HG02610 (cell line): ENCODE results near the gene FAM53B.

Source experiments
- ATAC-seq: cut with Tn5 transposase; IDR thresholded peaks from one replicate; pipeline ENCODE4 v1.9.1; 2021; ENCODE audit warnings: mild to moderate bottlenecking, moderate library complexity; ENCODE audit not compliant: unreplicated experiment

The FAM53B gene

GRCh38 chr10:124666494-124666893, 77.7 kb downstream of the FAM53B start:
- ATAC-seq = no peak

DNA sequence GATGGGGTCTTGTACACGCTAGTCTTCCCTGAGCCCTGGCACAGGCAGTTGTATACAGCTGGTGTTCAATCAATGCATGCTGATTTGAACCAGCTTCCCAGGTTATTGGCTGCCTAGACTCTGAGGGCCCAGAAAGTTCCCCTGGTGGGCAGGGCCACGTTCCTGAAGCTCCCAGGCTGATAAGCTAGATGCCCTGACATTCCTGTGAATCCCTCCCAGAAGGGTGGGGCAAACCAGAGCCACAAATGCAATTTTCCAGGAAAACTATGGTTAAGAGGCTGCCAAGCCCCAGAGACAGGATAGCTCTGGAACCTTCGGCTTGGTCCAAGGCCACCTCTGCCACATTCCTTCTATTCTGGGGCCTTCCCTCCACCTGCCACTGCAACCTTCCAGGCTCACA, 78.2 kb downstream of the FAM53B start:
- no peak for ATAC-seq

- no peak for ATAC-seq
Measured at GRCh38 chr10:124665558-124665957, 78.6 kb downstream of the FAM53B start.

DNA sequence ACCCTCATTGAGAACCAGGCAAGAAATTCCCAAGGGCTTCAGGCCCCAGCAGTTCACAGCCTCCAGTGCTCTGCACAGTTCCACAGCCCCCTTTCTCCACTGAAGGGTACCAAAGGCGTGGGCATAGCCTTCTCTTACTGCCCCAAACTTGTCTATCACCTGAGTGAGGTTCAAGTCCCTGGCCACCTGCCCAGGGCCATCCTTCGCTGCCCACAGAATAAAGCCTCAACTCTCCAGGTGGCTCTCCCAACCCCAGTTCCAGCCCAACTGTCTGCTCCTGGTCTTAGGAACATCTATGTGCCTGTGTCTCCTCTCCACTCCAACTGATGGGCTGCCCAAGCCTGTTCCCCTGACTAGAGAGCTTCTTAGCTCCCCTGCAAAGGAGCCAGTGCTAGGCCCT, 79.1 kb downstream of the FAM53B start:
- no peak for ATAC-seq

GRCh38 chr10:124663766-124664360, 80.3 kb downstream of the FAM53B start:
- no peak for ATAC-seq

DNA sequence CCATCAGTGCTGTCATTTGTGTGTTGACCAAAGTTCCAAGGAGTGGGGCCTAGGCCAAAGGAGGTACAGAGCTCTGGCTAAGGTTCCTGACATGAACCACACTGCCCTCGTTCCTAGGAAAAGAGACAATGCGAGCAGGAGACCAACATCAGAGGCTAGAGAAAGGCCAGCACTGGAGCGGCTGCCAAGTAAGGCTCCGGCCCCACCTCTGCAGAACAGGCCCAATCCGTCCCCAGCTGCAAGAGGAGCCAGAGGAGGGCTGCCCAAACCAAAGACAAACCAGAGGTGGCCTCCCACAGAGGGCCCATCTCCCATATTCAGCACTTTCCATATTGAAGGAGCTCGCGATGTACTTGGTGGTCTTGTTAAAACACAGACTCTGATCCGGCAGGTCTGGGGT, 81.0 kb downstream of the FAM53B start:
- no peak for ATAC-seq

- ATAC-seq = no peak
Measured at GRCh38 chr10:124661660-124662180, 82.5 kb downstream of the FAM53B start.

DNA sequence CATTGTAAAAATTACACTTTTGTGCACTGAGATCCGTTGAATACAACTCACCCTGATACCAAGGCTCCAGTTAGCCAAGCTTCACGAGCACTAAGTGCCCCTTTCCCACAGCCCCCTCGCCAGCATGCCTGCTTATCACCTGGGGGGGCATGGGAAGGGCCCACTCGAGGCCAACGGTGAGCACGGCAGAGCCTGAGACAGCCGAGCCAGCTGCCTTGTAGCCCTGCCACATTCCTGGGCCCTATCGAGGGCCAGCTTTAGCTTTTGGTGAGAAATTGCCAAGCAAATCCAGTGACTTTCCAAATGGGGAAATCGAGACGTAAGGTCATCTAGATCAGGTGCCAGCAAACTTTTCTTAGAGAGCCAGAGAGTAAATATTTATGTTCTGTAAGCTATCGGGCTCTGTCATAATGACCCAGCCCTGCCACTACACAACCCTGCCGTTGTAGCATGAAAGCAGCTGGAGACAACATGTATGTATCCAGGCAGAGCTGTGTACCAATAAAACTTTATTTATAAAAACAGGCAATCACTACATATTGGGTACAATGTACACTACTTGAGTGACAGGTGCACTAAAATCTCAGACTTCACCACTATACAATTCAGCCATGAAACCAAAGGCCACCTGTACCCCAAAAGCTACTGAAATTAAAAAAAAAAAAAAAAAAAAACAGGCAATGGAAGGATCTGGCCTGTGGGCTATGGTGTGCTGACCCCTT, 83.6 kb downstream of the FAM53B start:
- no peak for ATAC-seq

DNA sequence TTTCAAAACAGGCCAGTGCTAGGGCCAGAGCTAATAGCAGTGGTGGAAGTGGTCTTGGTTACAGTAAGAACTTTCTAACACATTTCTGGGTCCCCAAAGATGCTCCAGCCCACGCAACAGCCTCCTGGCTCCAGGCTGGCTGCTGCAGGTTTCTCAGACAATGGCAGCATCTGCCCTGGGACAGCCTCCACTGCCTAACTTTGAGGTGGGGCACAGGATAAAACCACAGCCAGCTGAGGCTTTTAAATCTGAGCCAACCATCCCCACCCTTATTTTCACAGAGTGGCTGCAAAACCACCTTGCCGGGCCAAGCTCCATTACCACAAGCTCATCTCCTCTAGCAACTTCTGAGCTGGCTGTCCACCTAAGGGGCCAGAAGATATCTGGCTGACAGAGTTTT, 84.8 kb downstream of the FAM53B start:
- ATAC-seq = no peak

DNA sequence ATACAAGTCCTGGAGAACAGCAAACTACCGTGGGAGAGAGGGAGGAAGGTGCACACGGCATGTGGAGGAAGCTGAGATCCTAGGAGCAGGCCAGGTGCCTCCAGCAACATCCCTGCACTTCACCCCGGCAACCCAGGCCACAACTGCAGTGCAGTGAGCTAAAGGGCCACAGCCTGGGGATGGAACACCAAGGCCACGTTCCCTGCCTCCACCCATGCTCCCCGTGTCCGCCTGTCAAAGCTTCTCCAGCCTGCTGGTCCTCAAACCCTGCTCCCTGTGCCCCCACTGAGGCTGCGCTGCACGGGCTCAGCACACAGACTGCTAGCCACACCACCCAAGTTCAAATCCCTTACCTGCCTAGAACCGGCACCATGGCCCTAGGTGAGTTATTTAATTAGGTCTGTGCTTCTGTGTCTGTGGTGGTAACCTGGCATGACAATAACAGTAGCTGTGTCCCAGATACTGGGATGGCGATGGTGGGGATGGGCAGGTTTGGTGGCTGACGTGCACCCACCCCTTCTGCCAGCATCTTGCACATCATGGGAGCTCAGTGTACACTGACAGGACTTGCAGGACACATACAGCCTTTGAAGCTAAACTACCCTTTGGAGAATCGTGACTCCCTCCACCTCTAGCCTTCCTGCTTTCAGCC, 85.5 kb downstream of the FAM53B start:
- ATAC-seq = no peak

GRCh38 chr10:124657806-124658205, 86.4 kb downstream of the FAM53B start:
- no peak for ATAC-seq

DNA sequence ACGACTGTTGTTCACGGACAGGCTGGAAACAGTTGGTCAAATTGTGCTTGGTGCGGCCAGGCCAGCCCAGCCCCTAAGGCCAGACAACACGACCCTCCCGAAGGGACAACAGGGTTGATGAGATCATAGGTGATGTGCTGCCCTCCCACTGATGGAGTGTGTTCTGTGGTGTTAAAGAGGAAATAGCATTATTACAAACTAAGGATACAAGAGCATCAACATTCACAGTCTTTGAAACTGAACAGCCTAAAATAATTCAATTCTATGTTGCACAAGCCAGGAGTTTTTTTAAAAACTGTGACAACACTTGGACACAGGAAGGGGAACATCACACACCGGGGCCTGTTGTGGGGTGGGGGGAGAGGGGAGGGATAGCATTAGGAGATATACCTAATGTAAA, 87.6 kb downstream of the FAM53B start:
- no peak for ATAC-seq

DNA sequence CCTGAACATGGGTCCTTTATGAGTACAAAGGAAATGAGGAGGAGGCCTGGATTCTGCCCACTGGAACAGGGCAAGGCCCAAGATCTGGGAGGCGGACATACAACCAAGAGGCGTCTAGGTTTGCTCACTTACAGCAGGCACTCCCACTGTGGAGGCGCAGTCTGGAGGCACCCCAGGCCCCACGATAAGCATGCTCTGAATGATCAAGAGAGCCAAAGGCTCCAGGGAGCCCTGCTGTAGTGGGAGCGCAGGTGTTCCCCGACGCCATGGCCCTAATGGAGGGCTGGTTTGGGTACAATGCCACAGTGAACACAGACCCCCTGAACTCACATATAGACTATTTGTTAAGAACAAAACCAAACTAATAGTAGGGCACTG, 88.1 kb downstream of the FAM53B start:
- ATAC-seq = no peak

DNA sequence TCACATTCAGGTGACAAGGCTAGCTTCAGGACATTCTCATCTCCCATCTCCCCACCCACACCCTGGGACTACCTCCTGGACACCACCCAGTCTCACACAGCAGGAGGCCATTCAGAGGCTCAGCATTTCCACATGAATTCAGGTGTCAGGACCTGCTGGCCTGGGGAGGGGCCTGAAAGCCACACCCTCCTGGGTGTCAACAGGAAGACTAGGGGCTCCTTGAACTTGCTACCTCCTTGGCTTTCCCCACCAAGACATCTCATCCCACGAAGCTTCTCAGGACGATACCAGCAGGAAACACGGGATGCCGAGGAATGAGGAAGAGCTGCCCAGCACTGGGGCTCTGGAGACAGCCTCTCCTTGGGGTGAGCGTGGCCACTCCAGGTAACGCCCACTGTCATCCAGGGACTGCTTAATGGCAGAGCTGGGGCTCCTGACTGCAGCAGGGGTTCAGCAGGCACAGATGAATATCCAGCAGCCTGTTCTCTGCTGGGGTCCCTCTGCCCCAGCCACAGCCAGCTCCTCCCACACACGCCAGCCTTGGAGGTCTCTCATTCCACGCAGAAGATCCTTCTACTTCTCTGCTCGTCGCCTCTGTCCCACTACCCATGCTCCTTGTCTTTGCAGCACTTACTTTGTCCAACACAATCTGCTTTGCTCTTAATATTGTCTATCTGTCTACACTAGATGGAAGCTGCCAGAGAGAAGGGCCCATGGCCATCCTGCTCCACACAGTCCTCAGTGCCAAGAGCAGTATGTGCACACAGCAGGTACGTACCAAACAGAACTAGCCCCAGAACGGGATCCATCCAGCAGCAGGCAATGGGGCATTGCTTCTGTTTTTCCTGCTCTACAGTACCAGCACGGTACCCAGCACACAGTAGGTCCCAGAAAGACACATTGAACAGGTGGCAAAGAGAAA, 88.7 kb downstream of the FAM53B start:
- no peak for ATAC-seq

DNA sequence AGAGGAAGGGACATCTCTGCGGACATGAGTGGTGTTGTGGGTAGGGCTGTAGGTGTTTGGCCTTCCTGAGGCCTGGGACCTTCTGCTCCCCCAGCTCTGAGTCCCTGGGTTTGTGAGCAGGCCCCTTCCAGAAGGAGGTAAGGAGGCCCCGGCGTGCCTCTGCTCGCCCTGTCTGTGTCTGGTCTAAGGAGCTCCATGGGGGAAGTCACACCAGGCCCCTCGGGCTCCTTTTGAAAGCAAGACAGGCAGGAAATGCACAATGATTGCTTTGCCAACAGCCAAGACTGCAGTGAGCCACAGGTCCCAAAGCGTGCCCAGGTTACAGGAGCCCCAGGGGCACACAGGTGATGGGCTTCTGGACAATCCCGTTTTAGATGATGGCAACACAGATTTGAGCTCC, 89.5 kb downstream of the FAM53B start:
- no peak for ATAC-seq

GRCh38 chr10:124653811-124654651, 90.1 kb downstream of the FAM53B start:
- ATAC-seq = no peak

DNA sequence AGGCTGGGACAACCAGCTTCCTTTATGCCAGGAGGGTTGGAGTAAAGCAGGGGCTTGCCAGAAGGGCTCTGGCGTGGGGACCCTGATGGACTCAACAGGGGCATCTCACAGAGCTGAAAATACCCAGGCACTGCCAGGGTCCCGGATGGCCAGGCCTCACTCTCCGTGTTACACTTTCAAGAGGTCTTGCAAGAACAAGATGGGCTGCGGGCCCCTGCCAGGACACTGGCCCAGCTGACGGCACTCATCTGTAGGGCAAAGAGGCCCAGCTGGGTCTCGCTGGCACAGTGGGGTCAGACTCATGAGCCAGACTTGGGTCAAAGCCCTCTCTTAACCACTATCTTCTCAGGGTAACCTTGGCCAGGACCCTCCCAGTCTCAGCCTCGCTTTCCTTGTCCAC, 90.9 kb downstream of the FAM53B start:
- no peak for ATAC-seq

DNA sequence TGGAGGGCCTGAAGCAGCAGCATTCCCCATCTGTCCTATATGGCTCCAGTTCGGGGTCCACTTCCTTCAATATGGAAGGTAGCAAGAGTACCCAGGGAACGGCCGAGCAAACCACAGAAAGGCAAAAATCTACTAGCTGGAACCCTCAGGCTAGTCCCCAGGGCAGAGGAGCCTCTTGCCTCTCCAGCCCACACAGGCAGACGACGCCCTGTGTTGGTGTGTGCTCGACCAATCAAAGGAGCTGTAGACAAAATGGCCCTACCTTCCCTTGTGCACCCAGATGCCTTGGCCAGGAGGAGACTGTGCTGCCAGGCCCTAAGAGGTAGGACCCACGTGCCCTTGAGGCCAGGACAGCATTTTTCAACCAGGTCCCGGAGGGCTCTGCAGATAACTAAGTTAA, 91.5 kb downstream of the FAM53B start:
- no peak for ATAC-seq

DNA sequence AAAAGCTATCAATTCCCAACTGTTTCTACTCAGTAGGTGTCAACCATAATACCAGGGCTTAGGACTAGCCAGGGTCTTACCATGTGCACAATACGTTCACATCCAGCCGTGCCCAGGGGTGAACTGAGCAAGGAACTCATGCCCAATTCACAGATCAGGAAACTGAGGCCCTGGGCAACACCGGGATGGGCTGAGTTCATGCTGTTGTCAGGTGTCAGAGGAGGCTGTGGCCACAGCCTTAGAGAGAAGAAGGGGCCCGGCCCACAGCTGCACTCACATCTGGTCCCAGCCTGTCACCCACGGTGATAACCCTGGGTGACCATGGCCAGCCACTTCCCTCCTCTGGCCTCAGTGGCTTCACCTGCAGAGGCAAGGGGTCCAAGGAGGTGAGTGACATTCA, 92.0 kb downstream of the FAM53B start:
- ATAC-seq = no peak

- ATAC-seq = no peak
Measured at GRCh38 chr10:124651402-124651891, 92.7 kb downstream of the FAM53B start.
